ENCODE data around the gene INTS2. TPM values are rescaled to one million over a fixed set of nuclear protein-coding genes. Genes with fewer than 3 reads are reported as not detected.
"Not testable (repeated sequence)": the region's sequence is repeated elsewhere in the genome, so short reads cannot be mapped to it uniquely, and the experiment has no call there.

Gene INTS2
- total RNA-seq, 1 experiment from 2014 or later = 35.2 TPM

DNA sequence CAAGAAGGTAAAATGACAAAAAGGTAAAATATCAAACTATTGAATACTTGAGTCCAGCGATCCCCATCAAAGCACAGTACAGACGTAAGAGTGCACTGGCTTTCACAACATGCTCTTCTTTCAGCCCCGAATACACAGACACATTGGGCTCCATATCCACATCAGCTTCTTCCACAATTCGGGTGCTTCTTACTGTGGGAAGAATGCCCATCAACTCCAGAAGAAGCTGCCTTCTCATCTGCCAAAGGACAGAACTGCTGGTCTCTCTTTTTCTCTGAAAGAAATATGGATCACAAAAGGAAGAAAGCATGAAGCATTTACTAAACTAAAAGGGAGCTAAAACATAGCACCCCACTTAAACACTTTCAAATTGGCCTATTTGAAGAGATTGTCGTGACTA, 20.4 kb downstream of the INTS2 start:
- DNase-seq (ENCODE audit: low read depth, low spot score) = no peak
- in situ Hi-C loops (cut with HindIII; ENCODE audit: low pct_unique_long_range_greater_than_20kb, low sequenced_read_pairs) = no loop called here

DNA sequence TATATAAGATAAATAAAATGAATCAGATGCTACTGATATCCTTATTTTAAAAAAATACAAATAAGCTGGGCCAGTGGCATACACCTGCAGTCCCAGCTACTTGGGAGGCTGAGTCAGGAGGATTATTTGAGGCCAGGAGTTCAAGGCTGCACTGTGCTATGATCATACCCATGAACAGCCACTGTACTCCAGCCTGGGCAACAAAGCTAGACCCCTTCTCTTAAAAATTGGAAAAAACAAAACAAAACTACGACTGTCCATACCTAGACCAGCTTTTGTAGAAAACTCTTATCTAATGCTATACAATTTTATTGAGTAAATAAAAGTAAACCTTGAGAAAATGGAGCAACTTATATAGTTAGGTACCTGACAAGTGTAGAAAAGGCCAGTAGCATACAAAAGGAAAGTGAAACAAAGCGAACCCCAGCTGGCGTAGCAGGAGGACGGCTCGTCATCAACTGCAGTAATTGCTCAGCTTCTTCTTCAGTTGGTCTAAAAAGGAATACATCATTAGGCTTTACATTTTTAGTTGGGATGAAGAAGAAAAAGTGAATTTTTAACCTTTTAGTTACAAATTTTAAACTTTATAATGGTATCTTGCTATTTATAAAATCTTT, 23.6 kb downstream of the INTS2 start:
- no peak for DNase-seq (ENCODE audit: low read depth, low spot score)
- in situ Hi-C loops (cut with HindIII; ENCODE audit: low pct_unique_long_range_greater_than_20kb, low sequenced_read_pairs) = no loop called here

DNA sequence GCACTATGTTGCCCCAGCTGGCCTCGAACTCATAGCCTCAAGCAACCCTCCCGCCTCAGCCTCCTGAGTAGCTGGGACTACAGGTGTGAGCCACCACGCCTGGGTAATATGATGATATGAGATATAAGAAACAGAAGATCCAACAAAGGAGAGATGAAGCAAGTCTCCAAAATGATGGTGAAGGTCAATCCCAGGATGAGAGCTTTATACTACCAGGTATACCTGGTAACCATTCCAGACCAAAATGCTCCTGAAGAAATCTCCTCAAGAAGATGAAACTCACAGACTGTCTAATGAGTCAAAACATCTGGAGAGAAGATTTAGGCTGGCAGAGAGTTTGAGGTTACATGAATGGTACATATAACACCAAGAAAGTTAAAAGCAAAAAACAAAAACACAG, 24.5 kb downstream of the INTS2 start:
- DNase-seq (ENCODE audit: low read depth, low spot score) = no peak
- in situ Hi-C loops (cut with HindIII; ENCODE audit: low pct_unique_long_range_greater_than_20kb, low sequenced_read_pairs) = no loop called here

DNA sequence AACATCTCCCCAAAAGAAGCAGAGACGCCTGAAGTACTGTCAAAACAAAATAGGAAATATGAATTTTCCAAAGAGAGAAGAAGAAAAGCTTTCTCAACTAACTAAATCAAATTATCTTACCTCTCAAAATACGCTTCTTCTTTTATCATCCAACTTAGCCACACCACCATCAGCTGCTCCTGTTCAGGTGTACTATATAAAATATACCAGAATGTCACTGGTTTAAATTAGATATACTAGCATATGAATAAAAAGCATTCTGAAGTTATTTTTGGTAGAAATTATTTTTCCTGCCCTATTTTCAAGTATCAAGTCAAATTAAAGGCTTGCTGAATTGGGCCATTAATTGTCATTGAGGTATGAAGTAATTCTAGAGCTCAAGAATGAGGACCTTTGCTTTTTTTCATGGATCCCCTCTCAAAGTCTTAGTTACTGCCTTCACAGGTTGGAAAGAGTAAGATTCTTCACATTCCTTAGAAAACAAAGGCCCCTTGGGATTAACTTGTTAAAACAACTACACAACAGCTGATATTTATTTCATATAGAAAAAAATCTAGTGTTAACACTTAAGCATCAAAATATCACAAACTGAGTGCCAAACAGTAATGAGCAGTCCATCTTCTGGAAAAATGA, 30.1 kb downstream of the INTS2 start:
- in situ Hi-C loops (cut with HindIII; ENCODE audit: low pct_unique_long_range_greater_than_20kb, low sequenced_read_pairs) = no loop called here
- DNase-seq (ENCODE audit: low read depth, low spot score) = no peak

DNA sequence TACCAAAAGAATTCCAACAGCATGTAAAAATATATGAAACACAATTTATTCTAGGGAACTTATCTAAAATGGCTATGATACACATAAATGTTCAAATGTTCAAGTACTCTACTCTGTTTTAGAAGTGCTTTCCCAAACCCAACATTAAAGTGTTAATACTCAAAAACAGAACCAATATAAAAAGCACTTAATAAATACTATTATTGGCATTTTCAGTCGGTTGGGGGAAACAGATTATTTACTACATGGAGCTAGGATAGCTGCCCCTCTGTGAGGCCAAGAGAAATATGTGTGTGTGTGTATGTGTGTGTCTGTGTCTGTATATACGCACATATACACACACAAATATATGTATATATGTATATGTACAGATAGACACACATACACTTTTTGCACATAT, 32.4 kb downstream of the INTS2 start:
- no peak for DNase-seq (ENCODE audit: low read depth, low spot score)
- in situ Hi-C loops (cut with HindIII; ENCODE audit: low pct_unique_long_range_greater_than_20kb, low sequenced_read_pairs) = no loop called here

DNA sequence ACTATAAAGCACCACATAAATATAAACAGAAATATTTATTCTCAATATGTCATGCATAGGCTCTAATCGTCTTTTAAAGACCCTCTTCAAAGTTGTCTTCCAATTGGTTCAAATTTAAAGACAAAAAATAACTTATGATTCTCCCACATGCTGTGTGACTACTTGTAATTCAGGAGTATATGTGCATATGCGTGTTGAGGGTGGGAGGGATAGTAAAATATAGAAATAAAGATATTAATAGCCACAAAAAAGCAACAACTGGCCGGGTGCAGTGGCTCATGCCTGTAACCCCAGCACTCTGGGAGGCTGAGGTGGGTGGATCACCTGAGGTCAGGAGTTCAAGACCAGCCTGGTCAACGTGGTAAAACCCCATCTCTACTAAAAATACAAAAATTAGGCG, 33.5 kb downstream of the INTS2 start:
- in situ Hi-C loops (cut with HindIII; ENCODE audit: low pct_unique_long_range_greater_than_20kb, low sequenced_read_pairs); DNase-seq (ENCODE audit: low read depth, low spot score): not testable (repeated sequence)

DNA sequence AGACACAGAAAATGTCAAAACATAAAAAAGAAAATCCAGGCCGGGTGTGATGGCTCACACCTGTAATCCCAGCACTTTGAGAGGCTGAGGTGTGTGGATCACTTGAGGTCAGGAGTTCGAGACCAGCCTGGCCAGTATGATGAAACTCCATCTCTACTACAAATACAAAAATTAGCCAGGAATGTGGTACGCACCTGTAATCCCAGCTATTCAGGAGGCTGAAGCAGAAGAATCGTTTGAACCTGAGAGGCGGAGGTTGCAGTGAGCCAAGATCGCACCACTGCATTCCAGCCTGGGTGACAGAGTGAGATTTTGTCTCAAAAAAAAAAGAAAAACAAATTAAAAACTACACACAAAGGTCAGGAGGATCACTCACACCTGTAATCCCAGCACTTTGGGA, 40.0 kb downstream of the INTS2 start:
- in situ Hi-C loops (cut with HindIII; ENCODE audit: low pct_unique_long_range_greater_than_20kb, low sequenced_read_pairs); DNase-seq (ENCODE audit: low read depth, low spot score): not testable (repeated sequence)

DNA sequence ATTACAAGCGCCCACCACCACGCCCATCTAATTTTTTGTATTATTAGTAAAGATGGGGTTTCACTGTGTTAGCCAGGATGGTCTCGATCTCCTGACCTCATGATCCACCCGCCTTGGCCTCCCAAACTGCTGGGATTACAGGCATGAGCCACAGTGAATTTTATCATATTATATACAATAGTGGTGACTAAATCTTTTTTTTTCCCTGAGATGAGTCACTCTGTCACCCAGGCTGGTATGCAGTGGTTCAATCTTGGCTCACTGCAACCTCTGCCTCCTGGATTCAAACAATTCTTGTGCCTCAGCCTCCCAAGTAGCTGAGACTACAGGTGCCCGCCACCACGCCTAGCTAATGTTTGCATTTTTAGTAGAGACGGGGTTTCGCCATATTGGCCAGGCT, 41.9 kb downstream of the INTS2 start:
- DNase-seq (ENCODE audit: low read depth, low spot score); in situ Hi-C loops (cut with HindIII; ENCODE audit: low pct_unique_long_range_greater_than_20kb, low sequenced_read_pairs): not testable (repeated sequence)

DNA sequence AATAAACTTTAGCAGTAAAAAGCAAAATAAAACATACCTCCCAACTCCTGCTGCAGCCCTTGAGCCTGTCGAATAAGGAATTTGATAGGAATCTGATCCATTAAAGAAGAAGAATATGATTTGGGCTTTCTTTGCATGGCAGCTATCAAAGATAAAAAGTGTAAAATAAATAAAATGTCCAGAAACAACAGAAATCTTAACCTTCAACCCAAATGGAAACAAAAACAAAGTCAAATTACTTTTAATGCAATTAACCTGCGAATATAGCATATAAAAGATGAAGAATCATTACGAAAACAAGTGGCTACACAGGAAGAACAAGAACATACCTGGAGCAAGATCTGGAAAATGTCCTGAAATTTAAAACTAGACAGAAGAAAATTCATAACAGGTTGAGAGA, 42.9 kb downstream of the INTS2 start:
- in situ Hi-C loops (cut with HindIII; ENCODE audit: low pct_unique_long_range_greater_than_20kb, low sequenced_read_pairs) = no loop called here
- DNase-seq (ENCODE audit: low read depth, low spot score) = no peak

DNA sequence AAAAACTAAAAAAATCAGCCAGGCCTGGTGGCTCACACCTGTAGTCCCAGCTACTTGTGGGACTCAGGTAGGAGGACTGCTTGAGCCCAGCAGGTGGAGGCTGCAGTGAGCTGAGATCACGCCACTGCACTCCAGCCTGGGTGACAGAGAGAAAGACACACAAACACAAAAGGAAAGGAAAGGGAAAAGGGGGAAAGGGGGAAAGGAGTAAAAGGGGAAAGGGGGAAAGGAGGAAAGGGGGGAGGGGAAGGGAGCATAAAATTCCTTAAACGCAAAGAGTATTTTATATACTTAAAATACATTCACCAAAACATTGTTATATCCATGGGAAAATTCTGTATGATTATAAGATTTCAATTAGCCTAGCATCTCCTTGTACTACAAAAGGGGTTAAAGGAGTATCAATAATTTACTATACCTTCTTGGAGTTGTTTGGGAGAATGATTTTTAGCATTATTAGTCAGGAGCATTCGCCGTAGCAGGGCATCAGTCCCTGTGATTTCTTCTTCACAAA, 47.1 kb downstream of the INTS2 start:
- no peak for DNase-seq (ENCODE audit: low read depth, low spot score)
- in situ Hi-C loops (cut with HindIII; ENCODE audit: low pct_unique_long_range_greater_than_20kb, low sequenced_read_pairs) = no loop called here

DNA sequence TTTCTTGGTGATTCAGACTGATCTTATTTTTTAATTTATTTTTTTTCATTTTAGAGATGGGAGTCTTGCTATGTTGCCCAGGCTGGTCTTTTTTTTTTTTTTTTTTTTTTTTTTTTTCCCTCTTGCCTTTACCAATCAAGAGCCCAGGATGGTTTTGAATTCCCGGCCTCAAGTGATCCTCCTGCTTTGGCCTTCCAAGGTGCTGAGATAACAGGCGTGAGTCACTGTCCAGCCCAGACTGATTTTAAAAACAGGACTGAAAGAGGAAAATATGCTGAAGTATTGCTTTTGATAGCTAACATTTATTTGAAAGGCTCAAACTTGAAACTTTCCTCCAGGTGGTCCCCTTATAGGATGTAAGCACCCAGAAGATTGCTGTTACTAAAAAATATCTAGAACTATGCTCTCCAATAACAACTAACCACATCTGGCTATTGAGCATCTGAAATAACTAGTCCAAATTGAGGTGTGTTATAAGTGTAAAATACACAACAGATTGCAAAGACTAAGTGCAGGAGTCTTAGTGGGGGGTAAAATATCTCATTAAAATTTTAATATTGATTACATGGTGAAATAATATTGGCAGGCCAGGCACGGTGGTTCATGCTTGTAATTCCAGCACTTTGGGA, 48.7 kb downstream of the INTS2 start:
- in situ Hi-C loops (cut with HindIII; ENCODE audit: low pct_unique_long_range_greater_than_20kb, low sequenced_read_pairs) = no loop called here
- no peak for DNase-seq (ENCODE audit: low read depth, low spot score)

DNA sequence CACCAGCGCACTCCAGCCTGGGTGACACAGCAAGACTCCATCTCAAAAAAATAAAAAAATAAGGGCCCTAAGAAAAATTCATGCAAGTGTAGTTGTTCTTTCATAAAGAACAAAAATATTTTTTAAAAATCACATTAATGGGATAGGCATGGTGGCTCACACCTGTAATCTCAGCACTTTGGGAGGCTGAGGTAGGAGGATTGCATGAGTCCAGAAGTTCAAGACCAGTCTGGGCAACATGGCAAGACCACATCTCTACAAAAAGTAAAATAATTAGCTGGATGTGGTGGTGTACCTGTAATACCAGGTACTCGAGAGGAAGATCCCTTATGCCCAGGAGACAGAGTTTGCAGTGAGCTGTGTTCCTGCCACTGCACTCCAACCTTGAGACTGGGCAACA, 49.3 kb downstream of the INTS2 start:
- DNase-seq (ENCODE audit: low read depth, low spot score) = no peak
- in situ Hi-C loops (cut with HindIII; ENCODE audit: low pct_unique_long_range_greater_than_20kb, low sequenced_read_pairs) = no loop called here

DNA sequence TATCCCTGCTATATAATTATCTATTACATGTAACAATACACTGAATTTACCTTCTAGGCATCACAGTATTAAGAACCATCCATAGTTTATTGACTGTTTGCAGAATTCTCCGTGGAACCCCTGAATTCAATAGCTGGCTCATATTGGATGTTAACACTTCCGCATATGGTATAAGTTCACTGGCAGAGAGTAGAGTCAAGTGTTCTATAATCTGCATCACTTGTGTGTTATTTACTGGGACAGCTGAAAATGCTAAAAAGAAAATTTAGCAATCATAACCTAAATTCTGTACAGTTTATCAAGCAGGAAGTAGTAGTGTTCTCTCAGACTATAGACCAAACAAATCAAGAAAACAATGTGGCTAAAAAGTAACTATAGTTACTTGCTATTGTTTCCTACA, 49.9 kb downstream of the INTS2 start:
- no peak for DNase-seq (ENCODE audit: low read depth, low spot score)
- in situ Hi-C loops (cut with HindIII; ENCODE audit: low pct_unique_long_range_greater_than_20kb, low sequenced_read_pairs) = no loop called here

DNA sequence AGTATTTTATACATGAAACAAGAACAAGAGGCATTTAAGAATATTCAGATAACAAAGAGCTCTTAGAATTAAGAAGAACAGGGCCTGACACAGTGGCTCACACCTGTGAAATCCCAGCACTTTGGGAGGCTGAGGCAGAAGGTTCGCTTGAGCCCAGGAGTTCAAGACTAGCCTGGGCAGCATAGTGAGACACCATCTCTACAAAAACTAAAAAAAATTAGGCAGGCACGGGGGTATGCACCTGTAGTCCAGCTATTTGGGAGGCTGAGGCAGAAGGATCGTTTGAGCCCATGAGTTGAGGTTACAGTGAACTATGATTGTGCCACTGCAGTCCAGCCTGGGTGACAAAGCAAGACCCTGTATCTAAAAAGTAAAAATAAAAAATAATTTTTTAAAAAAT, 52.0 kb downstream of the INTS2 start:
- no peak for DNase-seq (ENCODE audit: low read depth, low spot score)
- in situ Hi-C loops (cut with HindIII; ENCODE audit: low pct_unique_long_range_greater_than_20kb, low sequenced_read_pairs) = no loop called here

DNA sequence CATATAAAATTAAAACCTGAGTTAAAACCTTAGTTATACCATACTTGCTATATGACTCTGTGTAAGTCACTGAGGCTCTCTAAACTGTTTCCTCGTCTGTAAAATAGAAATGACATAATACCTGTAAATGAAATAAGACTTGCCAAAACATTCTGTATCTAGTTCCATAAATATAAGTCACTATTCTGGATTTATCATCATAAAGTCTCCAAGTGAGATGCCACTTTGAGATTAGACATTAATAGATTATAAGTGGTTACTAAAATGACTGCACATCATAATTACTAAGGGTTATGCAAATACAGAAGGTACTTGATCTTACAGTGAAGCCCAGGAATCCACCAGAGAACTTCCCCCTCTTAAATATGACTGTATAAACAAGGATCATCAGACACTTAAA, 52.5 kb downstream of the INTS2 start:
- no peak for DNase-seq (ENCODE audit: low read depth, low spot score)
- in situ Hi-C loops (cut with HindIII; ENCODE audit: low pct_unique_long_range_greater_than_20kb, low sequenced_read_pairs) = no loop called here

DNA sequence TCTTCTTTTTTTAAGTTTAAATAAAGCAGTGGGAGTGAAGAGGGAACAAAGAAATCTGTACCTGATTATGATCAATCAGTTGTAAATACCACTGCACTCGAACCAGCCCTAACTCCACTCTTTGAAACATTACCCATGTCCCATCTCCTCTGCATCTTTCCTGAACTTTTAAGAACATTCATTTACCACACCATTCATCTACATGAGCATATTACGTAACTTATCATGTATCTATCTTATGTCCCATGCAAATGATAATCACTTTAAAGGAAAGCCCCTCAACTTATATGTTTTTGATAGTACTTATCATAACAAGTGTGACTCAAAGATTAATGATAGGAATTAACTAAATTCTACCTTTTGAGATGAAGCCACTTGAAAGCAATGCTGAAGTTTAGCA, 53.7 kb downstream of the INTS2 start:
- in situ Hi-C loops (cut with HindIII; ENCODE audit: low pct_unique_long_range_greater_than_20kb, low sequenced_read_pairs) = no loop called here
- DNase-seq (ENCODE audit: low read depth, low spot score) = no peak

DNA sequence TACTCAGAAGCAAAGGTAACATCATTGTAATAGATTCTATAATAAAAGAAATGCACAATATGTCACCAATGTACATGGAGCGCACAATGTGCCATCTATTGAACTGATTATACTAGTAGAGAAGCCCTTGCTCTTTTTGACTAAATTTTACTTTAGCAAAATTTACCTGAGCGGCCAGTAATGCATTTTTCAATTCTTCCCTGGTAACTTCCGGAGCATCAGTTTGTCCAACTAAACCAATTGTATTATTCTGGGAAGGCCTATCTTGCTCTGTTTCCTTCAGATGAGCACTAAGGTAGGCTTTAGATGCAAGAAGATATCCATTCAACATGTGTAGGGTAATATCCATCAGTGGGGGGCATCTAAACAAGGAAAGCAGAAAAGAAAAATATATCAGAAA, 55.7 kb downstream of the INTS2 start:
- in situ Hi-C loops (cut with HindIII; ENCODE audit: low pct_unique_long_range_greater_than_20kb, low sequenced_read_pairs) = no loop called here
- DNase-seq (ENCODE audit: low read depth, low spot score) = no peak

DNA sequence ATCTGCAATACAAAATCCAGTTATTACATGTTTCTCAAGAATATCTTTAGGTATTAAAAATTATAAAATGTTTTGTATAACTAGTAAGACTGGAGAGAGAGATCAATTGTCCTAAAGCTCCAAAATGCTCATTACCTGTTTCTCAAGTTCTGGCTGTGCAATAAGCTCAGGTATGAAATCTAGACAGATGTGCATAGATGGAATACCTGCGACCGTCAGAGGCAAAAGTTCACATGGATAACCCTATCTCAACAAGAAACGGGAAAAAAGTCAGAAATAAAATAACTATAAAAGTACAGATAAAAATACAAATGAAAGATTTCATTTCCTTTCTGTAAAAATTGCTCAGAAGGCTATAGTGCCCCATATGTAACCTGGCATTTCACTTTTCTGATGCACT, 58.6 kb downstream of the INTS2 start:
- in situ Hi-C loops (cut with HindIII; ENCODE audit: low pct_unique_long_range_greater_than_20kb, low sequenced_read_pairs) = no loop called here
- DNase-seq (ENCODE audit: low read depth, low spot score) = no peak

DNA sequence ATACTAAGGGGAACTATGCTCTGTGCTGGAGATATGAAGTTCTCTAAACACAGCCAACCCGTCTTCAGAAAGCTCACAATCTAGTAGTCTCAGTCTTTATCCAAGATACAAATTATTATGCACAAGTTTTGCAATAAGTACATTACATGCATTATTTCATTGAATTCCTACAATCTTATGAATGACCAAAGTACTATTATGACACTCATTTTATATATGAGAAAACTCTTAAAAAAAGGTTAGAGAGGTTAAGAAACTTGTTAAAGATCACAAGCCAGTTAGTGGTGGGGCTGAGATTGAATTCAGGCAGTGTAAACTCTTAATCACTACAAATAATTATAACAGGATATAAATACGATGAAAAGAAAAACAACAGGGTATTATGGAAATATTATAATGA, 59.7 kb downstream of the INTS2 start:
- no peak for DNase-seq (ENCODE audit: low read depth, low spot score)
- in situ Hi-C loops (cut with HindIII; ENCODE audit: low pct_unique_long_range_greater_than_20kb, low sequenced_read_pairs) = no loop called here
